Measurements from ENCODE around the gene CMIP.

CMIP gene

DNA sequence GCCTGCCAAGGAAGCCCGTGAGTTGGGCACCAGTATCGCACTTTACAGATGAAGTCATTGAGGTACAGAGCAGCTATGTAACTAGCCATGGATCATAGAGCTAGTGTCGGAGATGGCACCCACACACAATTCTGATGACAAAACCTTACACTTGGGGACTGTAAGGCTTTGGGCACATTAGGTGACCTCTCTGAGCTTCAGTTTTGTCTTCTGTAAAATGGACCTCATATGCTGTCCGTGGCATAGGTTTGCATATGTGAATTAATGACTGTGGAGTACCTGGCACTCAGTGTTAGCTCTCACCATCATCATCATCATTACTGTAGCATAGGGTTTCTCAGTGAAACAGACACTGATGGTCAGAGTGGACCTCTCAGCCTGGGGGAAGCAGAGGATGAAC lies 50.3 kb downstream of the CMIP start:
- no peak overlapping the region for H3K27ac ChIP-seq
- no peaks in the 10 kb centered on the region for H3K36me3 ChIP-seq (replicated peaks)
- no peak overlapping the region for H3K4me3 ChIP-seq (ENCODE audit: low read depth, low read length)
- DNase-seq, result no peak
- in situ Hi-C loops (cut with HindIII; ENCODE audit: low pct_ligation_motif_present, low sequenced_read_pairs), result loop anchor here (25.0 kb wide), 1 partner anchor 217 kb away; no protein-coding TSS in a partner anchor
- no peaks in the 10 kb centered on the region for H3K27me3 ChIP-seq (replicated peaks)
- TF ChIP-seq CTCF (IDR thresholded peaks at IDR 0.05; ENCODE audit: low read depth, low read length, missing control alignments), result no peak

- Histone ChIP-seq H3K4me3 (ENCODE audit: low read depth, low read length) (no peak overlapping the region), H3K36me3 (replicated peaks) (no peaks in the 10 kb centered on the region), H3K27ac (no peak overlapping the region), H3K27me3 (replicated peaks) (no peaks in the 10 kb centered on the region)
- in situ Hi-C loops (cut with HindIII; ENCODE audit: low pct_ligation_motif_present, low sequenced_read_pairs), result loop anchor here (25.0 kb wide), 1 partner anchor 217 kb away; no protein-coding TSS in a partner anchor
- no peak for DNase-seq
- no peak for TF ChIP-seq CTCF (IDR thresholded peaks at IDR 0.05; ENCODE audit: low read depth, low read length, missing control alignments)
These were observed 51.0 kb downstream of the CMIP start for GRCh38 chr16:81495321-81496234.

GRCh38 chr16:81496321-81496720 lies 51.7 kb downstream of the CMIP start:
- no peak for DNase-seq
- no peak for TF ChIP-seq CTCF (IDR thresholded peaks at IDR 0.05; ENCODE audit: low read depth, low read length, missing control alignments)
- H3K36me3 ChIP-seq (replicated peaks), result no peaks in the 10 kb centered on the region
- H3K27me3 ChIP-seq (replicated peaks), result no peaks in the 10 kb centered on the region
- no peak overlapping the region for H3K27ac ChIP-seq
- in situ Hi-C loops (cut with HindIII; ENCODE audit: low pct_ligation_motif_present, low sequenced_read_pairs), result loop anchor here (25.0 kb wide), 1 partner anchor 216 kb away; no protein-coding TSS in a partner anchor
- H3K4me3 ChIP-seq (ENCODE audit: low read depth, low read length), result no peak overlapping the region

DNA sequence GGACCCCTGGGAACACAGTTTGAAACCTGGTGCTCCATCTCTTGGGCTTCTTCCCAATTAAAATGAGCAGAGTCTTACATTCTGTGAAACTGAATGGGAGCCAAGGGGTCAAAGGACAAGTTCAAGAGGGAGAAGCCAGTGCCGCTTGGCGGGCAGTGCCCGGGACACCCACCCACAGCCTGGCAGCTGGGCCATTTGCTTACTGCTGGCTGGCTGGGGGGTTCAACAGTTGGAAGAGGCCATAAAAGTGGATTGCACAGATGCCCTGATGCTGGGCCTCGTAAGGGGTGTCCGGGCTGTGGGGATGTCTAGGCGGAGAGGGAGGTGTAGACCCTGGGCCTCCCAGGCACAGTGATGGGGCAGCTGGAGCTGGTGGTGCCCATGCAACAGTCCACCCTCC lies 52.1 kb downstream of the CMIP start:
- DNase-seq, result no peak
- Histone ChIP-seq H3K27ac (no peak overlapping the region), H3K4me3 (ENCODE audit: low read depth, low read length) (no peak overlapping the region), H3K36me3 (replicated peaks) (no peaks in the 10 kb centered on the region), H3K27me3 (replicated peaks) (no peaks in the 10 kb centered on the region)
- TF ChIP-seq CTCF (IDR thresholded peaks at IDR 0.05; ENCODE audit: low read depth, low read length, missing control alignments), result no peak
- in situ Hi-C loops (cut with HindIII; ENCODE audit: low pct_ligation_motif_present, low sequenced_read_pairs), result loop anchor here (25.0 kb wide), 1 partner anchor 216 kb away; no protein-coding TSS in a partner anchor

GRCh38 chr16:81497690-81498089 lies 53.1 kb downstream of the CMIP start:
- in situ Hi-C loops (cut with HindIII; ENCODE audit: low pct_ligation_motif_present, low sequenced_read_pairs), result loop anchor here (25.0 kb wide), 1 partner anchor 215 kb away; no protein-coding TSS in a partner anchor
- H3K27ac ChIP-seq, result no peak overlapping the region
- no peak for TF ChIP-seq CTCF (IDR thresholded peaks at IDR 0.05; ENCODE audit: low read depth, low read length, missing control alignments)
- no peaks in the 10 kb centered on the region for H3K36me3 ChIP-seq (replicated peaks)
- no peaks in the 10 kb centered on the region for H3K27me3 ChIP-seq (replicated peaks)
- no peak for DNase-seq
- no peak overlapping the region for H3K4me3 ChIP-seq (ENCODE audit: low read depth, low read length)
